Measurements from ENCODE around the gene SENP6. TPM values are rescaled to one million over a fixed set of nuclear protein-coding genes. Genes with fewer than 3 reads are reported as not detected.
A peak's percentile ranks its signal among the peaks of the same experiment; 100 is the strongest.

The SENP6 gene
- total RNA-seq, 4 donors from 2014 or later, result 154 to 255 (median 170) TPM

GRCh38 chr6:75604294-75604693, 2.6 kb downstream of the SENP6 start:
- Histone ChIP-seq H3K4me3 (replicated peaks in 1 of 3) (no peak overlapping the region), H3K4me1 (peaks cover 21 to 32% of the 10 kb centered on the region in 2 donors), H3K27me3 (no peaks in the 10 kb centered on the region), H3K9me3 (no peaks in the 10 kb centered on the region), H3K27ac (peak overlapping the region in 1 of 3 donors; percentile 99), H3K36me3 (no peaks in the 10 kb centered on the region)
- peak in 1 of 2 donors; percentile 21 for DNase-seq
- WGBS, 2 donors, result 92 to 95% methylated on average over 16 of the region's 16 CpGs
- intact Hi-C loops (cut with DNase I), result no loop called here
- TF ChIP-seq CTCF (IDR thresholded peaks at IDR 0.05) (no peak), POLR2A (IDR thresholded peaks at IDR 0.05) (no peak)

- no peaks in the 10 kb centered on the region for H3K36me3 ChIP-seq
- H3K4me1 ChIP-seq, result peaks cover 33 to 41% of the 10 kb centered on the region in 2 donors
- intact Hi-C loops (cut with DNase I), result no loop called here
- WGBS, 2 donors, result 95 to 97% methylated on average over 4 of the region's 4 CpGs
- no peak overlapping the region for H3K4me3 ChIP-seq (replicated peaks in 1 of 3)
- TF ChIP-seq CTCF (IDR thresholded peaks at IDR 0.05) (no peak), POLR2A (IDR thresholded peaks at IDR 0.05) (no peak)
- H3K9me3 ChIP-seq, result no peaks in the 10 kb centered on the region
- H3K27me3 ChIP-seq, result no peaks in the 10 kb centered on the region
- no peak for DNase-seq
- H3K27ac ChIP-seq, result peak overlapping the region in 1 of 3 donors; percentile 13
Measured at GRCh38 chr6:75605635-75606034, 4.0 kb downstream of the SENP6 start.

- TF ChIP-seq CTCF (IDR thresholded peaks at IDR 0.05) (no peak), POLR2A (IDR thresholded peaks at IDR 0.05) (no peak)
- no peak for DNase-seq
- Histone ChIP-seq H3K27me3 (no peaks in the 10 kb centered on the region), H3K4me3 (replicated peaks in 1 of 3) (no peak overlapping the region), H3K27ac (no peak overlapping the region), H3K36me3 (no peaks in the 10 kb centered on the region), H3K9me3 (no peaks in the 10 kb centered on the region), H3K4me1 (peaks cover 45 to 64% of the 10 kb centered on the region in 2 donors)
- intact Hi-C loops (cut with DNase I), result no loop called here
- WGBS, 2 donors, result 90 to 93% methylated on average over 3 of the region's 3 CpGs
Measured at GRCh38 chr6:75608304-75608703, 6.6 kb downstream of the SENP6 start.

- Histone ChIP-seq H3K4me3 (replicated peaks in 1 of 3) (no peak overlapping the region), H3K9me3 (no peaks in the 10 kb centered on the region), H3K27ac (peak overlapping the region in 2 of 3 donors; percentile 31 to 42), H3K27me3 (no peaks in the 10 kb centered on the region), H3K36me3 (no peaks in the 10 kb centered on the region), H3K4me1 (peaks cover 51 to 69% of the 10 kb centered on the region in 2 donors)
- no peak for TF ChIP-seq CTCF (IDR thresholded peaks at IDR 0.05)
- TF ChIP-seq POLR2A (IDR thresholded peaks at IDR 0.05), result no peak
- intact Hi-C loops (cut with DNase I), result no loop called here
- no peak for DNase-seq
- 67 to 68% methylated on average over 4 of the region's 4 CpGs for WGBS, 2 donors
Measured at GRCh38 chr6:75608956-75609533, 7.4 kb downstream of the SENP6 start.

- no peak for TF ChIP-seq POLR2A (IDR thresholded peaks at IDR 0.05)
- TF ChIP-seq CTCF (IDR thresholded peaks at IDR 0.05), result no peak
- no peak for DNase-seq
- 89 to 94% methylated on average over 6 of the region's 6 CpGs for WGBS, 2 donors
- intact Hi-C loops (cut with DNase I), result no loop called here
- peak overlapping the region in 1 of 3 donors; percentile 42 for H3K27ac ChIP-seq
- peaks cover 56 to 66% of the 10 kb centered on the region in 2 donors for H3K4me1 ChIP-seq
- H3K36me3 ChIP-seq, result no peaks in the 10 kb centered on the region
- no peaks in the 10 kb centered on the region for H3K9me3 ChIP-seq
- no peak overlapping the region for H3K4me3 ChIP-seq (replicated peaks in 1 of 3)
- H3K27me3 ChIP-seq, result no peaks in the 10 kb centered on the region
Measured at GRCh38 chr6:75609639-75610590, 8.2 kb downstream of the SENP6 start.
